Caco-2 (cell line): ENCODE results near the gene MINDY3. TPM values are rescaled to one million over a fixed set of nuclear protein-coding genes. Genes with fewer than 3 reads are reported as not detected.

ENCODE experiments used
- BruUV-seq: library from RNA; stranded (reverse); fragments of 400-500 nt; replicated peaks from 2 replicates; lab custom pipeline; 2021; lab: Mats Ljungman, UMichigan
- CTCF ChIA-PET: fragments of 300-600 bp; sonication (Branson Sonifier 250); formaldehyde crosslinking; loops from one replicate; lab custom pipeline; 2022; ENCODE audit warnings: antibody characterized with exemption; lab: Charles Lee
- POLR2A ChIA-PET: fragments of 300-600 bp; sonication (Branson Sonifier 250); formaldehyde crosslinking; loops from one replicate; lab custom pipeline; 2022; ENCODE audit warnings: antibody characterized with exemption; lab: Charles Lee
- DNase-seq, 2 experiments: peaks; one replicate each; pipeline versions ENCODE4 v3.0.0 to v3.0.0-alpha.2; 2020 to 2022
- H3K27me3 ChIP-seq: replicated peaks from 2 replicates; pipeline ENCODE4 v1.6.0; 2011; ENCODE audit warnings: low read length; ENCODE audit not compliant: control insufficient read depth, insufficient read depth
- H3K36me3 ChIP-seq: 2 replicates; pipeline ENCODE4 v1.5.1; 2011; ENCODE audit warnings: low read length; ENCODE audit not compliant: control insufficient read depth, insufficient read depth
- H3K4me1 ChIP-seq: fragments of 250-450 bp; sonication (Bioruptor Pico); 2 replicates; pipeline ENCODE4 v1.5.1; 2020; ENCODE audit warnings: mild to moderate bottlenecking
- H3K4me3 ChIP-seq: 2 replicates; pipeline ENCODE4 v1.5.1; 2011; ENCODE audit warnings: low read depth, mild to moderate bottlenecking, control low read depth, low read length
- H3K9me3 ChIP-seq: fragments of 250-450 bp; sonication (Bioruptor Pico); 2 replicates; pipeline ENCODE4 v1.5.1; 2020; ENCODE audit warnings: mild to moderate bottlenecking, moderate library complexity
- H3K27ac Mint-ChIP-seq: one replicate; pipeline ENCODE4 v1.8.0; 2022; ENCODE audit warnings: mixed read lengths; ENCODE audit not compliant: unreplicated experiment
- H3K27me3 Mint-ChIP-seq: one replicate; pipeline ENCODE4 v1.8.0; 2022; ENCODE audit warnings: mixed read lengths; ENCODE audit not compliant: insufficient read depth, unreplicated experiment
- H3K36me3 Mint-ChIP-seq: one replicate; pipeline ENCODE4 v1.8.0; 2022; ENCODE audit warnings: mild to moderate bottlenecking, mixed read lengths; ENCODE audit not compliant: insufficient read depth, unreplicated experiment
- H3K4me1 Mint-ChIP-seq: one replicate; pipeline ENCODE4 v1.8.0; 2022; ENCODE audit warnings: low read depth, mixed read lengths; ENCODE audit not compliant: unreplicated experiment
- H3K4me3 Mint-ChIP-seq: one replicate; pipeline ENCODE4 v1.8.0; 2022; ENCODE audit warnings: mild to moderate bottlenecking, moderate library complexity, mixed read lengths; ENCODE audit not compliant: unreplicated experiment
- H3K9me3 Mint-ChIP-seq: one replicate; pipeline ENCODE4 v1.8.0; 2022; ENCODE audit warnings: mixed read lengths; ENCODE audit not compliant: unreplicated experiment
- intact Hi-C: fragments of 100-400 bp; cut with micrococcal nuclease; formaldehyde crosslinking; loops from one replicate; pipeline ENCODE4 v1.10.0; 2022; ENCODE audit not compliant: unreplicated experiment
- total RNA-seq: library from RNA; stranded (reverse); gene quantifications from 2 replicates; pipeline ENCODE4 v1.2.3, GENCODE V29; 2022
- TF ChIP-seq, protein P1 (sequence below), 2 experiments: fragments of 200-600 bp in 1 of 2; IDR thresholded peaks; 1 replicate in 1 of 2; 2 replicates in 1 of 2; pipeline versions ENCODE4 v1.5.1 to v1.8.0; 2011 to 2022; ENCODE audit warnings: antibody characterized with exemption in 1 of 2, control low read depth in 1 of 2, inconsistent platforms in 1 of 2, low read depth in 1 of 2, low read length in 1 of 2, mild to moderate bottlenecking in 1 of 2, moderate library complexity in 1 of 2; ENCODE audit not compliant: insufficient read depth in 1 of 2, severe bottlenecking in 1 of 2, unreplicated experiment in 1 of 2

Gene MINDY3
- total RNA-seq, 1 experiment from 2014 or later, result 25.9 TPM

DNA sequence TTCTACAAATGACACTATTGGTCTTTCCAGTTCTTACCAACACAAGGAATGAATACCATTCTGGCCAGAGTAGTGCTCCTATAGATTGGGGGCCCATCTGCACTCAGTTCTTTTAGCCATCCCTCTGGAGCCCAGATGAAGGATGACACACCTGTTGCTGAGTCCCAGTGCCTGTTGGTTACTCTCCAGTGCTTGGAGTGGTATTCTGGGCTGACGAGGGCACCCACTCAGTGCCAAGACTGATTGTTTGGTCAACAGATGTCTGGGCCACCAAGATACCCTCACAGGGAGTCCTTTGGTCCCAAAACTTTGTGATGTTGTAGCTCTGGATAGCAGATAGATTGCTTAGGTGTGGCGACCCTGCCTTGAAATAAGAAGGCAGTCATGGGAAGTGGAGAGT is 116.9 kb downstream of the MINDY3 start:
- DNase-seq, result no peak
- TF ChIP-seq, protein P1, sequence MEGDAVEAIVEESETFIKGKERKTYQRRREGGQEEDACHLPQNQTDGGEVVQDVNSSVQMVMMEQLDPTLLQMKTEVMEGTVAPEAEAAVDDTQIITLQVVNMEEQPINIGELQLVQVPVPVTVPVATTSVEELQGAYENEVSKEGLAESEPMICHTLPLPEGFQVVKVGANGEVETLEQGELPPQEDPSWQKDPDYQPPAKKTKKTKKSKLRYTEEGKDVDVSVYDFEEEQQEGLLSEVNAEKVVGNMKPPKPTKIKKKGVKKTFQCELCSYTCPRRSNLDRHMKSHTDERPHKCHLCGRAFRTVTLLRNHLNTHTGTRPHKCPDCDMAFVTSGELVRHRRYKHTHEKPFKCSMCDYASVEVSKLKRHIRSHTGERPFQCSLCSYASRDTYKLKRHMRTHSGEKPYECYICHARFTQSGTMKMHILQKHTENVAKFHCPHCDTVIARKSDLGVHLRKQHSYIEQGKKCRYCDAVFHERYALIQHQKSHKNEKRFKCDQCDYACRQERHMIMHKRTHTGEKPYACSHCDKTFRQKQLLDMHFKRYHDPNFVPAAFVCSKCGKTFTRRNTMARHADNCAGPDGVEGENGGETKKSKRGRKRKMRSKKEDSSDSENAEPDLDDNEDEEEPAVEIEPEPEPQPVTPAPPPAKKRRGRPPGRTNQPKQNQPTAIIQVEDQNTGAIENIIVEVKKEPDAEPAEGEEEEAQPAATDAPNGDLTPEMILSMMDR (IDR thresholded peaks at IDR 0.05; ENCODE audit: insufficient read depth in 1 of 2, low read depth in 1 of 2, low read length in 1 of 2, severe bottlenecking in 1 of 2, unreplicated experiment in 1 of 2), result no peak
- Histone ChIP-seq H3K4me3 (no peak overlapping the region), H3K36me3 (no peaks in the 10 kb centered on the region), H3K9me3 (no peaks in the 10 kb centered on the region), H3K4me1 (no peaks in the 10 kb centered on the region), H3K27me3 (no peaks in the 10 kb centered on the region)
- Mint-ChIP-seq H3K36me3 (no peaks in the 10 kb centered on the region), H3K4me3 (no peak overlapping the region), H3K27me3 (peaks cover 25% of the 10 kb centered on the region), H3K9me3 (no peaks in the 10 kb centered on the region), H3K27ac (no peak overlapping the region), H3K4me1 (no peaks in the 10 kb centered on the region)
- intact Hi-C loops, result no loop called here
- CTCF ChIA-PET, result no interaction called here
- POLR2A ChIA-PET, result no interaction called here
- no TSS peak for BruUV-seq

DNA sequence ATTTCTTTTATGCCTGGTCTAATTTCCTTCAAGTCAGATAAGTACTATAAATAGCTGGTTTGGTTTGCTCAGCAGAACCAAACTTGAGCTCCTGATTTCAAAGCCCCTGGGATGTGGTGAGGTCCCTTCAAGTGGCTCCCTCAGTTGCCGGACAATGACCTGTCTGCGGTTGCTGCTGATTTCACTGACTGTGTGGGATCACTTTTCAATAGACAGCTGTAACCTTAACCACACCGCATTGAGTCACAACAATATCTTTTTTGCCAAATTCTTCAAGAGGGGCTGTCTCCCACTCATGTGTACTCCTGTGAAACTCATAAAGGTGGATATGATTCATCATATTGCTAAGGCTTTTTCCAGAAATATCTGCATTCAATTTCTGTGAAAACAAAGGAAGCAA is 117.5 kb downstream of the MINDY3 start:
- TF ChIP-seq, protein P1 (IDR thresholded peaks at IDR 0.05; ENCODE audit: insufficient read depth in 1 of 2, low read depth in 1 of 2, low read length in 1 of 2, severe bottlenecking in 1 of 2, unreplicated experiment in 1 of 2), result no peak
- BruUV-seq, result no TSS peak
- Histone ChIP-seq H3K36me3 (no peaks in the 10 kb centered on the region), H3K27me3 (no peaks in the 10 kb centered on the region), H3K9me3 (no peaks in the 10 kb centered on the region), H3K4me3 (no peak overlapping the region), H3K4me1 (no peaks in the 10 kb centered on the region)
- Mint-ChIP-seq H3K9me3 (no peaks in the 10 kb centered on the region), H3K27me3 (peaks cover 28% of the 10 kb centered on the region), H3K4me1 (no peaks in the 10 kb centered on the region), H3K4me3 (no peak overlapping the region), H3K27ac (no peak overlapping the region), H3K36me3 (no peaks in the 10 kb centered on the region)
- intact Hi-C loops, result no loop called here
- POLR2A ChIA-PET, result no interaction called here
- no peak for DNase-seq
- CTCF ChIA-PET, result no interaction called here

DNA sequence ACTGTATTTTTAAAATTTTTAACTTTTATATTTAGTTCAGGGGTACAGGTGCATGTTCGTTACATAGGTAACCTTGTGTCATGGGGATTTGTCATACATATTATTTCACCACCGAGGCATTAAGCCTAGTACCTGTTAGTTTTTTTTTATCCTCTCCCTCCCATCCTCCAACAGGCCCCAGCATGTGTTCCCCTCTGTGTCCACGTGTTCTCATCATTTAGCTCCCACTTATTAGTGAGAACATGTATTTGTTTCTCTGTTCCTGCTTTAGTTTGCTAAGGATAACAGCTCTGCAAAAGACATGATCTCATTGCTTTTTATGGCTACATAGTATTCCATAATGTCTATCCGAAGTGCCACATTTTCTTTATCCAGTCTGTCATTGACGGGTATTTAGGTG is 118.2 kb downstream of the MINDY3 start:
- H3K9me3 Mint-ChIP-seq, result no peaks in the 10 kb centered on the region
- Histone ChIP-seq H3K4me3 (no peak overlapping the region), H3K4me1 (no peaks in the 10 kb centered on the region), H3K27me3 (no peaks in the 10 kb centered on the region), H3K36me3 (no peaks in the 10 kb centered on the region), H3K9me3 (no peaks in the 10 kb centered on the region)
- no TSS peak for BruUV-seq
- peaks cover 28% of the 10 kb centered on the region for H3K27me3 Mint-ChIP-seq
- H3K36me3 Mint-ChIP-seq, result no peaks in the 10 kb centered on the region
- POLR2A ChIA-PET, result no interaction called here
- TF ChIP-seq, protein P1 (IDR thresholded peaks at IDR 0.05; ENCODE audit: insufficient read depth in 1 of 2, low read depth in 1 of 2, low read length in 1 of 2, severe bottlenecking in 1 of 2, unreplicated experiment in 1 of 2), result no peak
- CTCF ChIA-PET, result no interaction called here
- no peak for DNase-seq
- intact Hi-C loops, result no loop called here
- H3K27ac Mint-ChIP-seq, result no peak overlapping the region
- H3K4me1 Mint-ChIP-seq, result no peaks in the 10 kb centered on the region
- no peak overlapping the region for H3K4me3 Mint-ChIP-seq
